H1 (cell line): Measurements from ENCODE around the gene PDPK1. TPM values are rescaled to one million over a fixed set of nuclear protein-coding genes. Genes with fewer than 3 reads are reported as not detected.

Experiments
- CTCF ChIA-PET: fragments of 300-600 bp; sonication (Branson Sonifier 250); formaldehyde crosslinking; loops from one replicate; lab custom pipeline; 2021; ENCODE audit not compliant: partially characterized antibody; lab: Charles Lee
- POLR2A ChIA-PET: fragments of 300-600 bp; sonication (Branson Sonifier 250); formaldehyde crosslinking; loops from one replicate; lab custom pipeline; 2021; ENCODE audit warnings: inconsistent platforms; ENCODE audit not compliant: partially characterized antibody; lab: Charles Lee
- DNase-seq, 2 experiments: peaks; one replicate each; pipeline versions ENCODE4 v3.0.0 to v3.0.0-alpha.2; 2010 to 2022; ENCODE audit warnings: low spot score in 2 of 2, low read depth in 1 of 2, mixed read lengths in 1 of 2
- FAIRE-seq: peaks from 2 replicates; lab custom pipeline; 2011; peaks lifted over from hg19 to GRCh38; lab: Jason Lieb, UNC
- H2AFZ ChIP-seq: 2 replicates; pipeline ENCODE4 v1.8.1; 2012; ENCODE audit warnings: low read length, inconsistent platforms
- H2AK5ac ChIP-seq: 2 replicates; pipeline ENCODE4 v1.6.1; 2013; ENCODE audit warnings: low read depth, low read length
- H2BK120ac ChIP-seq: replicated peaks from 2 replicates; pipeline ENCODE3; 2013; ENCODE audit warnings: low read depth, low read length, inconsistent platforms
- H2BK12ac ChIP-seq: 2 replicates; pipeline ENCODE4 v1.6.1; 2013; ENCODE audit warnings: low read depth, low read length
- H2BK15ac ChIP-seq: 2 replicates; pipeline ENCODE4 v1.6.1; 2013; ENCODE audit warnings: low read length
- H2BK20ac ChIP-seq: 2 replicates; pipeline ENCODE4 v1.6.1; 2013; ENCODE audit warnings: low read length
- H2BK5ac ChIP-seq: 2 replicates; pipeline ENCODE4 v1.6.1; 2013; ENCODE audit warnings: low read depth, low read length
- H3K14ac ChIP-seq: 2 replicates; pipeline ENCODE4 v1.6.1; 2013; ENCODE audit warnings: inconsistent platforms; ENCODE audit not compliant: insufficient read length
- H3K18ac ChIP-seq: 2 replicates; pipeline ENCODE4 v1.6.1; 2013; ENCODE audit warnings: low read length; ENCODE audit errors: extremely low read depth
- H3K23ac ChIP-seq: 2 replicates; pipeline ENCODE4 v1.6.1; 2013; ENCODE audit warnings: inconsistent platforms; ENCODE audit not compliant: insufficient read length
- H3K23me2 ChIP-seq: 2 replicates; pipeline ENCODE4 v1.6.1; 2013; ENCODE audit warnings: low read depth, low read length
- H3K27ac ChIP-seq: 2 replicates; pipeline ENCODE4 v1.6.1; 2011; ENCODE audit warnings: low read depth, low read length, inconsistent platforms
- H3K27me3 ChIP-seq, 4 experiments: replicated peaks in 1 of 4; 1 replicate in 1 of 4; 2 replicates in 3 of 4; pipeline versions ENCODE4 v1.6.1 to v1.8.1; 2011 to 2013; ENCODE audit warnings: low read length in 3 of 4, mild to moderate bottlenecking in 3 of 4, inconsistent platforms in 2 of 4, mixed read lengths in 2 of 4, moderate library complexity in 1 of 4; ENCODE audit not compliant: control insufficient read depth in 3 of 4, insufficient read depth in 3 of 4; ENCODE audit errors: extremely low read depth in 1 of 4
- H3K36me3 ChIP-seq, 4 experiments: 2 replicates each; pipeline versions ENCODE4 v1.6.1 to v1.8.1; 2011 to 2013; ENCODE audit warnings: mild to moderate bottlenecking in 4 of 4, low read length in 3 of 4, moderate library complexity in 2 of 4, control low read depth in 1 of 4, inconsistent platforms in 1 of 4; ENCODE audit not compliant: insufficient read depth in 4 of 4, control insufficient read depth in 2 of 4
- H3K4ac ChIP-seq: replicated peaks from 2 replicates; pipeline ENCODE3; 2013; ENCODE audit warnings: low read length, low read depth, mixed read lengths, inconsistent platforms; ENCODE audit not compliant: insufficient read length
- H3K4me1 ChIP-seq, 4 experiments: replicated peaks in 1 of 4; 1 replicate in 1 of 4; 2 replicates in 3 of 4; pipeline versions ENCODE4 v1.6.1 to v1.8.1; 2011 to 2013; ENCODE audit warnings: low read length in 3 of 4, inconsistent platforms in 2 of 4, mixed read lengths in 1 of 4; ENCODE audit not compliant: insufficient read depth in 4 of 4, control insufficient read depth in 3 of 4
- H3K4me2 ChIP-seq, 2 experiments: 2 replicates each; pipeline versions ENCODE4 v1.6.1 to v1.8.1; 2011 to 2013; ENCODE audit warnings: low read depth in 2 of 2, low read length in 2 of 2, control low read depth in 1 of 2, inconsistent platforms in 1 of 2, mild to moderate bottlenecking in 1 of 2; ENCODE audit not compliant: insufficient read depth in 1 of 2
- H3K4me3 ChIP-seq, 4 experiments: fragments of 200-600, 300-600 bp in 1 of 4; sonication (generic), shearing (Covaris generic), sonication (Bioruptor Twin) in 1 of 4; 2 replicates each; pipeline versions ENCODE4 v1.5.1 to v1.8.1; 2011 to 2016; ENCODE audit warnings: low read length in 4 of 4, low read depth in 3 of 4, control low read depth in 2 of 4, inconsistent platforms in 2 of 4, mild to moderate bottlenecking in 2 of 4, mixed read lengths in 1 of 4, moderate library complexity in 1 of 4; ENCODE audit not compliant: insufficient read depth in 2 of 4; ENCODE audit errors: extremely low read depth in 1 of 4
- H3K56ac ChIP-seq: replicated peaks from 2 replicates; pipeline ENCODE3; 2013; ENCODE audit warnings: low read depth, mild to moderate bottlenecking, mixed read lengths, low read length, inconsistent platforms; ENCODE audit not compliant: insufficient read length
- H3K79me1 ChIP-seq: 2 replicates; pipeline ENCODE4 v1.6.1; 2013; ENCODE audit warnings: low read depth, low read length, control low read depth
- H3K79me2 ChIP-seq, 2 experiments: 2 replicates each; pipeline versions ENCODE4 v1.6.1 to v1.8.1; 2012 to 2013; ENCODE audit warnings: low read length in 2 of 2, mild to moderate bottlenecking in 2 of 2, inconsistent platforms in 1 of 2; ENCODE audit not compliant: insufficient read depth in 2 of 2, control insufficient read depth in 1 of 2
- H3K9ac ChIP-seq, 4 experiments: replicated peaks in 1 of 4; 1 replicate in 1 of 4; 2 replicates in 3 of 4; pipeline versions ENCODE4 v1.6.1 to v1.8.1; 2011 to 2013; ENCODE audit warnings: low read depth in 3 of 4, low read length in 3 of 4, control low read depth in 2 of 4, mild to moderate bottlenecking in 2 of 4, moderate library complexity in 2 of 4, inconsistent platforms in 1 of 4; ENCODE audit errors: extremely low read depth in 1 of 4
- H3K9me3 ChIP-seq, 2 experiments: 2 replicates each; pipeline versions ENCODE4 v1.6.1 to v1.8.1; 2012 to 2013; ENCODE audit warnings: mild to moderate bottlenecking in 2 of 2, moderate library complexity in 2 of 2, control low read depth in 1 of 2, inconsistent platforms in 1 of 2, low read depth in 1 of 2, low read length in 1 of 2, mixed read lengths in 1 of 2; ENCODE audit not compliant: insufficient read depth in 2 of 2
- H4K20me1 ChIP-seq, 2 experiments: replicated peaks in 1 of 2; 2 replicates each; pipeline versions ENCODE3 to v1.8.1; 2011 to 2013; ENCODE audit warnings: inconsistent platforms in 2 of 2, low read length in 2 of 2, mild to moderate bottlenecking in 1 of 2; ENCODE audit not compliant: insufficient read depth in 2 of 2, control insufficient read depth in 1 of 2
- H4K5ac ChIP-seq: 2 replicates; pipeline ENCODE4 v1.6.1; 2013; ENCODE audit warnings: low read length, low read depth, mixed read lengths, inconsistent platforms; ENCODE audit not compliant: insufficient read length
- H4K8ac ChIP-seq: 2 replicates; pipeline ENCODE4 v1.8.0; 2013; ENCODE audit warnings: mild to moderate bottlenecking, moderate library complexity, low read length, inconsistent platforms; ENCODE audit not compliant: insufficient read depth; ENCODE audit errors: extremely low read depth
- H4K91ac ChIP-seq: replicated peaks from 2 replicates; pipeline ENCODE3; 2013; ENCODE audit warnings: low read length, mixed read lengths, inconsistent platforms; ENCODE audit not compliant: insufficient read length
- GABPA ChIP-seq: IDR thresholded peaks from 2 replicates; pipeline ENCODE4 v1.6.1; 2011; ENCODE audit warnings: mild to moderate bottlenecking, low read length, moderate library complexity, borderline replicate concordance; ENCODE audit not compliant: insufficient read depth
- POU5F1 ChIP-seq: IDR thresholded peaks from 2 replicates; pipeline ENCODE4 v1.6.1; 2011; ENCODE audit warnings: low read depth, mild to moderate bottlenecking, low read length, moderate library complexity
- RBBP5 ChIP-seq: IDR thresholded peaks from 2 replicates; pipeline ENCODE4 v1.7.1; 2012; ENCODE audit warnings: low read depth, mild to moderate bottlenecking, inconsistent platforms, low read length, moderate library complexity, borderline replicate concordance
- TBP ChIP-seq: IDR thresholded peaks from 2 replicates; pipeline ENCODE4 v1.6.1; 2011; ENCODE audit warnings: low read depth, low read length, improper control_type of control experiment
- WGBS, 2 experiments: shearing (Covaris generic) in 1 of 2; methylation state at CpG; one replicate each; pipeline versions ENCODE4 v1.1.6 to v1.1.7; 2013 to 2015; ENCODE audit warnings: low lambda C conversion rate in 2 of 2, mixed read lengths in 2 of 2, inconsistent platforms in 1 of 2, low coverage in 1 of 2, missing lambda C conversion rate in 1 of 2; ENCODE audit not compliant: insufficient replicate concordance in 2 of 2, insufficient coverage in 1 of 2, insufficient read length in 1 of 2; ENCODE audit errors: extremely low coverage in 1 of 2, missing lambda C conversion rate in 1 of 2; 5-methylcytosine and 5-hydroxymethylcytosine counted together
- polyA plus RNA-seq, 7 experiments: library from polyadenylated mRNA; depleted of rRNA in 3 of 7; stranded (reverse) in 5 of 7; unstranded in 2 of 7; fragments of >200 nt in 5 of 7; fragments of 200-250 nt in 2 of 7; gene quantifications; 1 replicate in 5 of 7; 2 replicates in 1 of 7; 4 replicates in 1 of 7; pipeline versions ENCODE4 v1.2.1 to v1.2.3, GENCODE V29; 2011 to 2013; ENCODE audit warnings: missing spikeins in 2 of 7, mixed read lengths in 2 of 7
- total RNA-seq: library from RNA; stranded (reverse); fragmentation: NEBNext Ultra II Directional; extraction: Animal tissue kit (Norgen Biotek cat#: 25700); gene quantifications from 2 replicates; pipeline ENCODE4 v1.2.1, GENCODE V29; 2021
- TF ChIP-seq, protein P1 (sequence below), 3 experiments: IDR thresholded peaks; 1 replicate in 2 of 3; 2 replicates in 1 of 3; pipeline versions ENCODE4 v1.5.1 to v1.6.1; 2011; ENCODE audit warnings: low read length in 3 of 3, mild to moderate bottlenecking in 3 of 3, inconsistent platforms in 2 of 3, low read depth in 1 of 3, moderate library complexity in 1 of 3; ENCODE audit not compliant: insufficient read depth in 1 of 3; ENCODE audit errors: control extremely low read depth in 1 of 3

Gene PDPK1
- total and polyA plus RNA-seq, 2 of the 8 experiments (the other 6 are each of a cell fraction or from before 2014, with no cell fraction given), result 17.1 to 27.8 TPM

DNA sequence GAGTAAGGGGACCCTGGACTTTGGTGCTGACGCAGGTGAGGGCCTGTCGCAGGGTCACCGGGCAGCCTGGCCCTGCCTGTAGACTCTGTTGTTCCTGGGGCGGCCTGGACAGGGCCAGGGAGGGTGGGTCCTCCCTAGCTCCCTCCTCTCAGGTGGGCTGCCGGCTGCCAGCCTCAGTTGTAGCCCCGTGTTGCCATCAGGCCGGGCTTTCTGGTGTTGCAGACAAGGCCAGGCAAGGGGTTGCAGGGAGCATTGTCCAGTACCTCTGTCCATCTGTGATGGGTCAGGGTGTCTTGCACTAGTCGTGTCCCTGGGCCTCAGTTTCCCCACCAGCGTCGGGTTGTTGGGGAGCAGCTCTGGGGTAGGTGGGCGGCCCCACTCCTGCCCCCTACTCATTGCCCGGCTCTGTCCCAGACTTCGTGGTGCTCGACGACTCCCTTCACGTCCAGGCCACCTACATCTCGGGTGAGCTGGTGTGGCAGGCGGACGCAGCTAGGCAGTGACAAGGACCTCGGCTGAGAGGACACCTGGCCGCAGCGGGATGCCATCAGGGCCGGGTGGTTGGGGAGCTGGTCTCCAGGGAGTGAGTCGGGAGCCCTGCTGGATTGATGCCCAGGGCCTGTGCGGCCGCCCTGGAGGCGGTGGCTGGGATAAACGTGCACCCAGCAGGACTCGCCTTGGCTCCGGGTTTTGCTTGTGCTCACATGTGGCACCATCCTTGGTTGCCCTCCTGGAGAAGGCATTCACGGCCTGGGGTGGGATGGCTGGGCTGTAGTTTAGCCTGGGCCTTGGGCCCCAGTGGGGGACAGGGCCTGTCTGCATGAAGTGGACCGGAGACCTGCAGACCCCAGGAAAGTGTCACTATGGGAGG, 8.5 kb upstream of the PDPK1 start:
- Histone ChIP-seq H2AFZ (no peak overlapping the region), H2BK20ac (no peak overlapping the region), H4K8ac (no peak overlapping the region), H2AK5ac (no peak overlapping the region), H2BK12ac (no peak overlapping the region), H3K14ac (no peak overlapping the region), H2BK15ac (no peak overlapping the region), H3K23ac (no peak overlapping the region), H4K5ac (no peak overlapping the region), H4K20me1 (peaks cover 0 to 17% of the 10 kb centered on the region in 2 experiments), H3K23me2 (peaks cover 14% of the 10 kb centered on the region), H3K18ac (no peak overlapping the region), H3K9me3 (no peaks in the 10 kb centered on the region), H3K4me2 (no peak overlapping the region), H3K79me2 (no peaks in the 10 kb centered on the region), H3K36me3 (peaks cover 5 to 20% (median 10%) of the 10 kb centered on the region in 4 experiments; a peak in 7 of 8 replicates), H2BK120ac (no peak overlapping the region), H4K91ac (no peak overlapping the region), H3K4ac (no peak overlapping the region), H2BK5ac (no peak overlapping the region; the same call in 1 of the 2 replicates), H3K9ac (no peak overlapping the region), H3K79me1 (no peaks in the 10 kb centered on the region), H3K56ac (no peak overlapping the region), H3K27ac (no peak overlapping the region), H3K4me1 (peaks cover 0 to 9% (median 7%) of the 10 kb centered on the region in 4 experiments; a peak in 4 of 7 replicates), H3K27me3 (no peaks in the 10 kb centered on the region), H3K4me3 (no peak overlapping the region)
- no peak for DNase-seq
- ChIA-PET POLR2A (interaction anchor here (1.7 to 5.6 kb wide), 2 partner anchors 8 to 375 kb away, joined by 3 to 108 read pairs; partner anchors contain the start of gene AMDHD2), CTCF (interaction anchor here (0.7 to 1.1 kb wide), 4 partner anchors 15 to 90 kb away, joined by 3 to 5 read pairs (median 4); no protein-coding TSS in a partner anchor)
- no peak for TF ChIP-seq RBBP5
- TF ChIP-seq TBP, result no peak
- TF ChIP-seq, protein P1, sequence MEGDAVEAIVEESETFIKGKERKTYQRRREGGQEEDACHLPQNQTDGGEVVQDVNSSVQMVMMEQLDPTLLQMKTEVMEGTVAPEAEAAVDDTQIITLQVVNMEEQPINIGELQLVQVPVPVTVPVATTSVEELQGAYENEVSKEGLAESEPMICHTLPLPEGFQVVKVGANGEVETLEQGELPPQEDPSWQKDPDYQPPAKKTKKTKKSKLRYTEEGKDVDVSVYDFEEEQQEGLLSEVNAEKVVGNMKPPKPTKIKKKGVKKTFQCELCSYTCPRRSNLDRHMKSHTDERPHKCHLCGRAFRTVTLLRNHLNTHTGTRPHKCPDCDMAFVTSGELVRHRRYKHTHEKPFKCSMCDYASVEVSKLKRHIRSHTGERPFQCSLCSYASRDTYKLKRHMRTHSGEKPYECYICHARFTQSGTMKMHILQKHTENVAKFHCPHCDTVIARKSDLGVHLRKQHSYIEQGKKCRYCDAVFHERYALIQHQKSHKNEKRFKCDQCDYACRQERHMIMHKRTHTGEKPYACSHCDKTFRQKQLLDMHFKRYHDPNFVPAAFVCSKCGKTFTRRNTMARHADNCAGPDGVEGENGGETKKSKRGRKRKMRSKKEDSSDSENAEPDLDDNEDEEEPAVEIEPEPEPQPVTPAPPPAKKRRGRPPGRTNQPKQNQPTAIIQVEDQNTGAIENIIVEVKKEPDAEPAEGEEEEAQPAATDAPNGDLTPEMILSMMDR (IDR thresholded peaks at IDR 0.05; ENCODE audit: control extremely low read depth in 1 of 3, insufficient read depth in 1 of 3, low read depth in 1 of 3, low read length in 3 of 3), result peak; percentile 15 to 39 (median 22); a peak in 3 of 4 replicates
- no peak for TF ChIP-seq POU5F1
- no peak for TF ChIP-seq GABPA
- 91% methylated on average over 28 of the region's 32 CpGs; no CpG with 5 or more reads in 1 of the 2 experiments for WGBS, 2 experiments
- no peak for FAIRE-seq
